GM19324 (cell line): ENCODE measurements around the gene NOC3L.
A peak's percentile ranks its signal among the peaks of the same experiment; 100 is the strongest.
"Not testable (repeated sequence)": the region's sequence is repeated elsewhere in the genome, so short reads cannot be mapped to it uniquely, and the experiment has no call there.

Source experiments
- ATAC-seq: cut with Tn5 transposase; IDR thresholded peaks from one replicate; pipeline ENCODE4 v1.9.1; 2021; ENCODE audit warnings: mild to moderate bottlenecking, moderate library complexity; ENCODE audit not compliant: unreplicated experiment, low FRiP score

Gene NOC3L

DNA sequence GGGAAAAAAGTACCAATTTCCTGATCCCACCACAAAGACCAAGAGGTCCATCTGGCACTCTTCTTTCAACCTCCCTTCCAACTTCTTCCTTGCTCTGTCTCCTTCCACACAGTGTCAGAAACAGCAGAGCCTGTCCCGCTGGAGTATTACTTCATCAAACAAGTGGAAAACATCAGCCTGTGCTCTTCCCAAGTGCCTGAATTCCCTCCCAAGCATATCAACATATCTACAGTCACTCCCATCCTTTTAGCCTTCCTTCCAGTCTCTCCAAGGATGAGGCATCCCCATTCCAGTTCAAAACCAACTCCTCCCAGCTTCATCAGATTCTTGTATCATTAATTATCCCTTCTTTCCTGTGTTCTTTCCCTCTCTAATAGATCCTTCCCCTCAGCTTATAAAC lies 1.7 kb upstream of the NOC3L start:
- ATAC-seq: no peak

DNA sequence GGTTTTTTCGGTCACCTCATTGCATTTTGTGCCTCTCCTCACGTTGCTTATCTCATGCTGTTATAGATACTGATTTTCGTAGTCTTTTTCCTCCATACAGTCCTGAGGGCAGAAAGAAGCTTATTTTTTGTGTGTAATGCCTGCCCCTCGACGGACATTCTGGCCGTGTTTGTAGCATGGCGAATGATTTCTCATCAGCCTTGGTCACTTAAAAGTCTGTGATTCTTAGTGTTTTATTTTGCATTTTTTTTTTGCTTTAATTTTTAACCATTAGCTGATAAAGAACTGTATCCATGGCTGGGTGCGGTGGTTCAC lies 469 bp upstream of the NOC3L start:
- ATAC-seq: peak; percentile 21

DNA sequence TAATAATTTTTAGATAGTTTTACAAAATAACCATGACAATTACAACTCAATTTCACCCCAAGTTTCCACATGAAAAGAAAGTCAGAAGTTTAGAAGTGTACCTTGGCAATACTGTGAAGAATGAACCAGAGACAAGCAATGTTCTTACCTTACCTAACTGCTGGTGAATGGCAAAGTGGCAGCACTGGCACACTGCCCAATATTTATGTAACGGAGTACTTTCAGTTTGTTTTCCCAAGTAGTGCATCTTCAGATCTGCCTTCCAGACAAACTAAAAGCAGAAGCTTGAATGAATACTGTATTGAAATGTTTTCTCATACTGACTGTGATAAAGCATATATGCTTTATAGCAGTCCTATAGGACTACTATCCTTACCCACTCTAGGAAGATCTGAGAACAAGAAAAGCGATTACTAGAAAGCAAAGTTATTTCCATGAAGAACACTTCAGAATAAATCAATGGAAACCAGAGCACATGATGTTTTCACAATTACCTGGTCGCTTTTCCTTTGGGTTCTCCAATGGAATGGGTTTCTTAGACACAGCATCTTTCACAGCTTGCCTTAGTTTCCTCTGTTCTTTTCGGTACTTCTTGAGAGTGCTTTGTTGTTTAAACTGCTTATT lies 1.5 kb downstream of the NOC3L start:
- ATAC-seq: no peak

DNA sequence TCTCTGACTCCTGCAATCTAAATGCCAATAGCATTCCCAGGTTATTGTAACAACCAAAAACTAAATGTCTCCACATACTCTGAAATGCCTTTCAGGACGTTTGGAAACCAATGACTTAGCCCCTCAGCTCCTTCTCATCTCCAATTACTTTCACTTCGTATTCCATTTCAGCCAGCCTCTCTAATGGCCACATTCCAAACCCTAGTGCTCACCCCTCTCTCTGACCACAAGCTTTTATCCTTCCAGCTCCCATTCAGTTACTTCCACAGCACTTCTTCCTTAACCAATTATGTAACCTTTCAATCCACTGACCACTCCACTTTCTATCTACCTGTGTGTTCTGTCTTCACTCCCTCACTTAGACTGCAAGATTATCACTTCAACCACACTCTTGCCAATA lies 4.3 kb downstream of the NOC3L start:
- no peak for ATAC-seq

DNA sequence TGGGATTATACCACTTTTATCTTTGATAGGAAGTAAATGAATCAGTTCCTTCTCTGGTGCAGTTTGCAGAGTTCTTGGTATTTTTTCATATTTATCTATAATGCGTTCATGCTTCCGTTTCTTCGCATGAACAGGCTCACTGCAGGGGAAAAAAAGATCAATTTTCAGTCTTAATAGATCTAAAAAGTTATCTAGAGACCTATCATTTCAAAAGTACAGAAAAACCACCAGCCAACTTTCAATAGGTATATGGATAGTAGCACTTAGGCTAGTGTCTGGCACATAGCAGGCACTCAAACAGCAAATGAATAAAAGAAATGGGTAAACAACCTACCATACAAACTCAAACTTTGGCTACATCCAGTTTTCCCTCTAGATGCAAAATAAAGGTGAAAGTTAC lies 5.5 kb downstream of the NOC3L start:
- no peak for ATAC-seq

DNA sequence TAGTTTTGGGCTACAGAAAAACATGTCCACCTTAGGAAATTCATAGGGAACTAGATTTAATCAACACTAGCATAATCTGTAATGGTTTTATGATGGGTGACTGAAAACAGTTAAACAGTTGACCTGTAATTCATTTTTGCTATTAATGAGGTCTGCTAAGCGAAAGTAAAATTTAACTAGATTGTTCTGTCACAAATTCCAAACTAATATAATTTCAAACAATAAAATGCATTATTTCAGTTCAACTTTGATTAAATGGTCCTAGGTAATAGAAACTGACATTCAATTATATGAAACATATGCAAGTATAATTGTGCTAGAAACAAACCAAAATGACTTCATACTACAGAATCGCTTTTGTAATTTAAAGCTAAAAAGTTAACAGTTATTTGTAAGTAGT lies 6.9 kb downstream of the NOC3L start:
- no peak for ATAC-seq

DNA sequence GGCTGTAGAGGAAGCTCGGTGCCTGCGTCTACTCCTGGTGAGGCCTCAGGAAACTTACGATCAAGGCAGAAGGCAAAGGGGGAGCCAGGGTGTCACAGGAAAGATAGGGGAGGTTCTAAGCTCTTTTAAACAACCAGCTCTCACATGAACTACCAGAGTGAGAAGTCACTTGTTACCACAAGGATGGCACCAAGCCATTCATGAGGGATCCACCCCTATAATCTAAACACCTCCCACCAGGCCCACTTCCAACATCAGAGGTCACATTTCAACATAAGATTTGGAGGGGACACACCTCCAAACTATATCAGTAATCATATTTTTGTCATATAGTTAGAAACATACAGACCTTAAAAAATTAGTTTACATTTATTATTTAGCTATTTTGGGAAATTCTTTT lies 9.4 kb downstream of the NOC3L start:
- ATAC-seq: no peak

DNA sequence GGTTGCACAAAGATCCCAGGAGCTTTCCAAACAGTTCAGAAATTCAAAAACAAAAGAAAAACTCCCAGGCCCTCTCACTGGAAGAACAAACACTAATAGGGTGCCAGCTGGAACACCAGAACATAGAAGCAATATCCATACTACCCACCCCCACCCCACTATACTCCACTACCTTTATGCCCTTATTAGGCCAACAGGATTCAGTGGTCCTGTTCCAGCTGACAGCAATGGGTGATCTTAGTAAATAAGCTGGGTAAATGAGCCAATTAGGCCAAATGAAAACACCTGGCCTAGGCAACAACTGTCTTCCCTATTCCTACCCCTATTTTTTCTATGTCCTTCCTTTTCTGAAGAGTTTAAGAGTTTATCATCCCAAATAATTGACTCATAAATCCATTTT lies 11.7 kb downstream of the NOC3L start:
- no peak for ATAC-seq

DNA sequence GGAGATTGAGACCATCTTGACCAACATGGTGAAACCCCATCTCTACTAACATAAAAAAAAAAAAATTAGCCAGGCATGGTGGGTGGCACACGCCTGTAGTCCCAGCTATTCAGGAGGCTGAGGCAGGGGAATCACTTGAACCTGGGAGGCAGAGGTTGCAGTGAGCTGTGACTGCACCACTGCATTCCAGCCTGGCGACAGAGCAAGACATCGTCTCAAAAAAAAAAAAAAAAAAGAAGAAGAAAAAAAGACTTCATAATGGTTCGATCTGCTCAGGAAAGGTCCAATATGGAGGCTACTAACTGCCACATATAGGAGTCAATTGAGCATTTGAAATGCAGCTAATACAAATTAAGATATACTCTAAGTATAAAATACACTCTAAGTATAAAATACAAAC lies 12.2 kb downstream of the NOC3L start:
- not testable (repeated sequence) for ATAC-seq

DNA sequence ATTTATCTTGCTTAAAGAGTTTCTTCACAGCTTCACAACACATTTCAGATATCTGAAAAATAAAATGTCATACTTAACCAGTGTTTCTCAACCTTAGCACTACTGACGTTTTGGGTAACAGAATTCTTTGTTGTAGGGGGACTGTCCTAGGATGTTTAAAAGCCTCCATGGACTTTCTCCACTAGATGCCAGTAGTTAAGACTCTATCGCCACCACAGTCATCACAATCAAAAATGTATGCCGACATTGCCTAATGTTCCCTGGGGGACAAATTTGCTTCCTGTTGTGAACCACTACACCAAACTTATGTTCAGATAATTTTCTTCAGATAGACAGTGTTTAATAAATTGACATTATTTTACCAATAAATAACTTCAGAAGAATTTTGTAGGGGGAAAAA lies 13.4 kb downstream of the NOC3L start:
- ATAC-seq: no peak

DNA sequence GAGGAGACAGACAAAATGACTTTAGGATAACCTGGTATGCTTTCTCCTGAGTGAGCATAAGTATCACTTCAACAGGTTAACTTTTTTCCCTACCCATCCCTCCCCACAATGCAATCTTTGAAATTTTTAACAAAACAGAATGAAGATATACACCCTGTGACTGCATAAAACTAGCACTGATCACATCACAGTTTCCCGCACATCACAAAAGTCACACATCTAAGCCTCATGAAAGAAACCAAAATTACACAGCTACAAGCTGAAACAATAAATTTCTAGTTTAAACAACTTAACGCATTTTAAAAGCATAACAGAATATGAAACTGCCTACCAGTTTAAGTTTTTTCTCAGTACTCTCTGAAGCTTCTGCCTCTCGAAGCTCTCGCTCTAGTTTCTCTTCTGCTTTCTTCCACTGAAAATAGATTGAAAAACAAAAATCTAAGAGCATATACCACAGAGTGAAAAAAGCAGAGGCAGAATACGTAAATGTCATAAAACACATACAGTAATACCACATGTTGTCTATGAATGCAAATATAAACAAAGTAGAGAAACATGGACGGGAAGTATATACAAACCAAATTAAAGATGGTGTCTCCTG lies 18.1 kb downstream of the NOC3L start:
- peak; percentile 90 for ATAC-seq

DNA sequence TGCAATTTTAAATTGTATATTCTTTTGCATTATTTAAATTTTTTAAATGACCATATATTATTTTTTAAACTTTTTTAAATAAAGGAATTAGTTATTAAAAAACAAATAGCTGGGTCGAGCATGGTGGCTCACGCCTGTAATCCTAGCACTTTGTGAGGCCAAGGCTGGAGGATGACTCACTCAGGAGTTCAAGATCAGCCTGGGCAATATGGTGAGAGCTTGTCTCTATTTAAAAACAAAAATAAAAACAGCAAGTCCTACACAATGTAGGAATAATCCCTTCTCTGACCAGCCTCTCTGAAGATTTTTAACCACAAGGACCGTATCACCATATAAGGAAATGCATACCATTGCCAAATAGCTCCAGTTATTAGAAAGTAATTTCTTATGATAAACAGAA lies 19.6 kb downstream of the NOC3L start:
- no peak for ATAC-seq

DNA sequence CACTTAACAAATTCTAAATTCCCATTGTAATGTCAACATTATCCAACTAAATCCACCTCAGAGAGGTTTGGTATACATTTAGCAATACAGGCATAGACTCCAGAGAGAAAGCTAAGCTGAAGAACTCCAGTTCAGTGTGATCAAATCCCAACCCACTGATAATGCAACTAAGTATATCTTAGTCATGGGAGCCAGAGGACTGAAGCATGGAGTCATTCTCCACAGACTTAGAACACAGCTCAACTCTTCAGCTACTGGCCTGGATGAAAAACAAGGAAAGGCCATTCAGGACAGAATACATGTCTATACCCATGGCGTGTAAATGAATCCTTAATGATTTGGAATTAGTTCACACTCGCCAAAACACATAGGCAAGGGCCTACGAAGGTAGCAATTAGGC lies 27.9 kb downstream of the NOC3L start:
- no peak for ATAC-seq

DNA sequence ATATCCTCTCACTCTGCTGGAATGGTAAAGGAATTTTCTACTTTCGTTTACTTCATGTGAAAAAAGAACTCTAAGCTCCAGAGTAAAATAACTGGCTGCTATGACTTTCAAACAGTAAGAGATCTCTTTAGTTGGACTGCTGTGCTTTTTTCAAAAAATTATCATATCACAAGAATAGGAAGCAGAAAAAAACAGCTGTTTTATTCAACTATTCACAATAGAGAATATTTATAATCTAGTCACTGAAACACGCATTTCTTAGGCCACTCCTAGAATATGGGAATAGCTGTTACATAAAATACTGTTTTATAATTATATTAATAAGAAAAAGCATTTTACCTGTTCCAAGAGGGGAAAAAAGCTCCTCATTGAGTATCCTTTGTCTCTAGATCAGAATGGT lies 29.7 kb downstream of the NOC3L start:
- ATAC-seq: no peak

DNA sequence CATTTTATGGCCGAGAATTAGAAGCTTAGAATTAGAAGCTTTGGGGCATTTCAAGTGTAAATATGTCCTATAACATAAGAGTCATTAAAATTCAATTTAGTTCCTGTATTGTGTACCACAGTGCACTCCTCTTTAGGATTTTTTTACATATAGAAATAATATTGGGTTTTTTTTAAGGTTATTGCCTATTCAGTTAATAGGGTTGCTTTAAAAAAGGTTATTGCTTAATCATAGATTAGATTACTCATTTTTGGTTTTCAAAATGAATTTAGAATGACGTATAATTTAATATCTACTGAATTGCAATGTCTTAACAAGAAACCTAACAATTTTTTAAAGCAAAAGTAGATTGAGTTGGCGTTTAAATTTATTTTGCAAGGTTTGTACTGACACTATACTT lies 34.1 kb downstream of the NOC3L start:
- ATAC-seq: no peak

DNA sequence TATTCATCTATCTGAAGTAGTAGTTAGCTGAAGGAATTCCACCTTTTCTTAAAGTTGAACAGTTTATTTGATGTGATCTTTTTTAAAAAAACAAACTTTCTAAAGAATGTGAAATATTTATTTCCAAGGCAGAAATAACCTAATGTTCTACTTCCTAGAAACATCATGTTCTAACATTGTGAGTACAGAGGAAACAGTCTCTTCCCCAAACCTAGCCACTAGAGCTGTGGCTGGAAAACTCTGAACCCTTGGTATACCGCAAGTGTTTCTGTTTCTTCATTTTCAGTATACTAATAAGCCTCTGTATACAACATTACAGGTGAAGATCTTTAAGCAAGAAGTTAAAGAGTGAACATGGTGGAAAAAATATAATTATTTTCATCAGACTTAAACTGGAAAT lies 35.1 kb downstream of the NOC3L start:
- ATAC-seq: no peak

DNA sequence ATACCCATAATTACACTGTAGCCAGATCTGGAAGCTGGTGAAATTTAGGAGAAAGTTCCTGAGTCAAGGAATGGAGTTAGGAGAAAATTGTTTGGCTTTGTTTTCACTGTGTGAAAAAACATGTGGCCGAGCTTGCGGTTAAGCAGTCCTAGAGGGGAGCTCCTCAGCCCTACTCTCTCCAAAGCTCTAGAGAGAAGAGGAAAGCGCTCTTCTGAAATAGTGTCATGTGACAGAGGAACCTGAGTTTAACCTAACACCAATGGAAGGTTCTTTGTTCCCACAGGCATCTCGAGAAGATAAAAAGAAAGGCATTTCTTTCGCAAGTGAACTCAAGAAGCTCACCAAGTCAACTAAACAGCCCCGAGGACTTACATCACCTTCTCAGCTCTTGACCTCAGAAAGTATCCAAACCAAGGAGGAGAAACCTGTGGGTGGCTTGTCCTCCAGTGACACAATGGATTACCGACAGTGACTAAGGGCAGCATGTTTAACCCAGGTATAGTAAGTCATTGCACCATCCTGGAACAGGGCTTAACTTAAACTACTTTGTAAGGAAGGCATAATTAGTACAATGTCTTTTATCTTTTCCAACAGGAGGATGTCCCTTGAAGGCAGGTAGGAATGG lies 38.0 kb downstream of the NOC3L start:
- no peak for ATAC-seq

DNA sequence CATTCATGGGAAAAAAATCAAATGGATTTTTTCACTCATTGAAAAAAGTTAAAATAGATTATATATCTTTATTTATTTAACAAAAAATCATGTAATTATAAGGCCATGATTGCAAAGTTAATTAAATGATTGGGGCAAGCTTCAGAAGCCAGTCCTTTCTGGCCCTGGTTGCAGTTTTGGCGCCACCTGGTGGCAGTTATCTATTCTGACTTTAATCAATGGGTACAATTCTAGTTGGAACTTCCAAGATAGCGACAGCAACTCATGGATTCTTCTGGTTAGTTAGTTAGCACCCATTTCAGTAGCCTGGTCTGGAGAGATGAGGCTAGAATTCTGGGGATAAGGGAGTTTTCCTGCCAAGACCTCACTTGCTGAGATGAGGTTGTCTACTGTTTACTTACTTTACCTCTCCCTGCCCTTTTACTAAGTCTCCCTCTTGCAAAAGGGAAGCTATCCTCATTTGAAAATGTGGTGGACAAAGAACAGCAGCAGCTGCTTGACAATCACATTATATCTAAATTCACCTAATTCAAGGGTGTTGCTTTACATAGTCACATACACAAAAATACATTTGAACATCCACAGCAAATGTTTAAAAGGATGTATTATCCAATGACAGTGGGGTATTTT lies 42.3 kb downstream of the NOC3L start:
- no peak for ATAC-seq

DNA sequence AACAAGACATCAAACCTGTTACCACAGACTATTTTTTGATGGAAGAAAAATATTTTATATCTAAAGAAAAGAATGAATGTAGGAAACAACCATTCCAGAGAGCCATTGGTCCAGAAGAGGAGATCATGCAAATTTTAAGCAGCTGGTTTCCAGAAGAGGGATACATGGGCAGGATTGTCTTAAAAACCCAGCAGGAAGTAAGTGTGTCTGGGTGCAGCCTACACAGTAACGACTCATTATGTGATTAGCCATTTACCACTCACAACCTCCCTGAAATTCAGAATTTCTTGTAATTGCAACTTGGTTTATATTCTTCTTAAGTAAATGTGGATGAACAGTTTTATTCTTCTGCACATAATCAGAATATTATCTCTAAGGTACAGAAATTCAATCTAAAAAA lies 46.2 kb downstream of the NOC3L start:
- no peak for ATAC-seq

DNA sequence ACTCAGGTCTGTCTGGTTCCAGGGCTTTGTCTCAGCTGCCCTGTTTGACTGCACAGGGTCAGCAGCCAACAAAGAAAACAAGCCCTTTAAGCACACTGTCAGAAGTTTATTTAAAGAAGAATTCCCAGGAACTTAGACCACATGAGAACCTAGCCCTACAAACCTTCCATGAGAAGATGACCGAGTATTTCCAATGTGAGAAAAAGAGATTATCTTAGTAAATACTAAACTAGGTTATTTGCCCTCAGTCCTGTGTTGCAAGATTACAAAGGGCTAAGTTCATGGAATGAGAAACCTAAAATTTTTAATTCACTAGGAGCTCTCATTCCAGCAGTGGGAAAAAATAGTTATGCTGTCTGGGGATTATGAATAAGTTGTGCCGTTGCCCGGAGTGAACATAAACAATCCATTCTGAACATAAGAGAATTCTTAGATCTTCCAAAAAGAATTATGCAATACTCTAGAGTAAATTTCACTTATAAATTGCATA lies 46.7 kb downstream of the NOC3L start:
- no peak for ATAC-seq

DNA sequence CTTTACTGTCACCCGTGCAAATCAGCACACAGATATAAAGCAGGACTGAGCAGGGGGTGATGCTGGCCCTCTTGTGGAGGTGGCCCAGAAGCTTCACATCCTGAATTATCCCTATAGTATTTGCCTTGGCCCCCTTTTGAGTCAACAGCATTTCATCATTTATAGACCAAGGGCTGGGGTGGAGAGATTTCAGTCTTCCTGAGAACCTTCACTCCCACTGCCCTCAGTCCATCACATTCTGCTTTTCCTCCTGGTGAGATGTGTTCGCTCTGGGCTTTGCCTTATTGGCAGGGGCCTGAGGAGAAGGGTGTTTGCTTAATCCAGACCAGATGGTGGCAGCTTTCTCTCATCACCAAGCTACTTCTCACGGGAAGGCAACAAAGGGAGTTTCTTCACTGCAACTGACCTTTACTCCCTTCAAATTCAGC lies 47.7 kb downstream of the NOC3L start:
- ATAC-seq: no peak

DNA sequence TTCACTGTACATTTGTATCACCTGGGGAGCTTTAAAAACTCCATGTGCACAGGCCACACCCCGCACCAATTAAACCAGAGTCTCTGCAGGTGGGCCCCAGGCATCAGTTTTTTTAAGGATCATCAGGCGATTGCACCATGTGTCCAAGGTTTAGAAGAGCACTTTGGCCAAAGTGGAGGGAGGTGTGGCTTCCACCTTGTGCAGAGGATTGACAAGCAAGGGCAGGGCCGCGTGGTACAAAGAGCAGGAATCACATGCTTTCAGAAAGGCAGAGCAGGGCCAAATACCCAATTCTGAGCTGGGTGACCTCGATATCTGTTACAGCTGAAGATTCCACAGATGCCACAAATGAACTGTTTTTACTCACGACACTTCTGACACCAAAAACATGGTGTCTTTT lies 52.4 kb downstream of the NOC3L start:
- ATAC-seq: no peak
